Measurements from ENCODE around the gene YPEL3. TPM values are rescaled to one million over a fixed set of nuclear protein-coding genes. Genes with fewer than 3 reads are reported as not detected.
A peak's percentile ranks its signal among the peaks of the same experiment; 100 is the strongest.

The YPEL3 gene
- total and polyA plus RNA-seq, 2 donors (not counting 3 experiments of a cell fraction or from before 2014, with no cell fraction given): 46.1 to 78.0 TPM

- Histone ChIP-seq H3K9me3 (replicated peaks; ENCODE audit: control insufficient read depth, insufficient read depth, low read length) (no peaks in the 10 kb centered on the region), H3K4me2 (ENCODE audit: insufficient read depth, low read length) (no peak overlapping the region), H4K20me1 (replicated peaks; ENCODE audit: control insufficient read depth, extremely low read depth, insufficient read depth, low read length) (no peaks in the 10 kb centered on the region), H3K27ac (ENCODE audit: insufficient read depth, low read depth, low read length) (no peak overlapping the region), H2AFZ (ENCODE audit: low read depth, low read length) (no peak overlapping the region), H3K9me1 (replicated peaks; ENCODE audit: control insufficient read depth, extremely low read depth, insufficient read depth, low read length) (no peaks in the 10 kb centered on the region), H3K4me1 (ENCODE audit: control insufficient read depth, extremely low read depth, insufficient read depth, low read length) (no peaks in the 10 kb centered on the region), H3K4me3 (replicated peaks in 1 of 3; ENCODE audit: insufficient read depth in 1 of 3, low read depth in 1 of 3, low read length in 3 of 3) (no peak overlapping the region), H3K36me3 (ENCODE audit: control insufficient read depth in 2 of 2, extremely low read depth in 1 of 2, insufficient read depth in 2 of 2, low read length in 2 of 2) (peaks cover 7 to 40% of the 10 kb centered on the region in 2 experiments), H3K79me2 (ENCODE audit: control insufficient read depth, insufficient read depth, low read length) (no peaks in the 10 kb centered on the region), H3K9ac (replicated peaks; ENCODE audit: extremely low read depth, insufficient read depth, low read length) (no peak overlapping the region), H3K27me3 (ENCODE audit: control insufficient read depth in 2 of 2, insufficient read depth in 2 of 2, low read length in 2 of 2) (no peaks in the 10 kb centered on the region)
- dilution Hi-C loops (cut with MboI; ENCODE audit: extremely low pct_ligation_motif_present, low sequenced_read_pairs): no loop called here
- TF ChIP-seq JUN (IDR thresholded peaks at IDR 0.05; ENCODE audit: borderline replicate concordance, insufficient read depth, insufficient read length, low read depth): no peak
- TF ChIP-seq FOS (IDR thresholded peaks at IDR 0.05; ENCODE audit: borderline replicate concordance, insufficient read depth, low read length): no peak
- TF ChIP-seq CTCF (IDR thresholded peaks at IDR 0.05; ENCODE audit: extremely low read depth in 1 of 2, insufficient read depth in 1 of 2, low read depth in 1 of 2, low read length in 2 of 2): no peak
- no peak for TF ChIP-seq MYC (IDR thresholded peaks at IDR 0.05; ENCODE audit: low read depth, low read length)
- no peak for TF ChIP-seq EZH2 (IDR thresholded peaks at IDR 0.05; ENCODE audit: borderline replicate concordance, low read depth, low read length, severe bottlenecking)
- no peak for TF ChIP-seq POLR2A (IDR thresholded peaks at IDR 0.05; ENCODE audit: low read depth, low read length)
- TF ChIP-seq MAX (IDR thresholded peaks at IDR 0.05; ENCODE audit: insufficient read depth, insufficient read length): no peak
- TF ChIP-seq GATA2 (IDR thresholded peaks at IDR 0.05; ENCODE audit: insufficient read depth, insufficient read length, low read depth, low read length): no peak
- TF ChIP-seq POLR2AphosphoS5 (IDR thresholded peaks at IDR 0.05; ENCODE audit: insufficient read depth, low read depth, low read length): no peak
- CTCF ChIA-PET: interaction anchor here (0.8 to 6.2 kb wide), 2 partner anchors 18 to 307 kb away, joined by 3 to 52 read pairs; partner anchors contain the start of gene TBX6
- POLR2A ChIA-PET: interaction anchor here (0.6 to 0.7 kb wide), 2 partner anchors 14 to 408 kb away, joined by 7 to 8 read pairs; no protein-coding TSS in a partner anchor
- DNase-seq (ENCODE audit: low read depth, low spot score) (no peak), FAIRE-seq (peak; percentile 8)
- no TSS peak for BruUV-seq (replicated peaks)
- intact Hi-C loops (cut with micrococcal nuclease): no loop called here
These were observed 14.6 kb upstream of the YPEL3 start for GRCh38 chr16:30110661-30111060.

Data from endothelial cell of umbilical vein (primary cell).